SK-N-SH (cell line): ENCODE results near the gene NXPE3. TPM values are rescaled to one million over a fixed set of nuclear protein-coding genes. Genes with fewer than 3 reads are reported as not detected.

Experiments used
- CTCF ChIA-PET: fragments of 300-600, 350-600 bp; formaldehyde crosslinking; extraction: SDS; loops from one replicate; lab custom pipeline; 2021; lab: Yijun Ruan, JAX
- POLR2A ChIA-PET: fragments of 350-600 bp; sonication (Branson Sonifier 250); formaldehyde crosslinking; extraction: SDS; loops from one replicate; lab custom pipeline; 2020; ENCODE audit warnings: antibody characterized with exemption, inconsistent platforms; lab: Yijun Ruan, JAX
- DNase-seq: peaks from one replicate; pipeline ENCODE4 v3.0.0; 2012
- H2AFZ ChIP-seq: fragments of 200-600 bp; sonication (generic); 2 replicates; pipeline ENCODE4 v1.8.1; 2016; ENCODE audit warnings: antibody characterized with exemption, mild to moderate bottlenecking, low read depth
- H3F3A ChIP-seq: fragments of 200-600 bp; sonication (generic); replicated peaks from 2 replicates; pipeline ENCODE3; 2016; ENCODE audit warnings: antibody characterized with exemption, mild to moderate bottlenecking; ENCODE audit not compliant: insufficient read depth
- H3K27ac ChIP-seq, 2 experiments: fragments of 200-500 bp in 1 of 2; fragments of 200-600 bp in 1 of 2; sonication (Bioruptor generic) in 1 of 2; sonication (generic), shearing (Covaris generic) in 1 of 2; 2 replicates each; pipeline versions ENCODE4 v1.5.1 to v1.6.1; 2014 to 2016; ENCODE audit warnings: low read depth in 2 of 2, inconsistent platforms in 1 of 2, low read length in 1 of 2, mild to moderate bottlenecking in 1 of 2, mixed read lengths in 1 of 2
- H3K27me3 ChIP-seq: fragments of 200-600 bp; sonication (generic), shearing (Covaris generic); 2 replicates; pipeline ENCODE4 v1.6.1; 2016; ENCODE audit warnings: mixed run types; ENCODE audit not compliant: insufficient read depth
- H3K36me3 ChIP-seq, 2 experiments: fragments of 200-500 bp in 1 of 2; fragments of 200-600 bp in 1 of 2; sonication (Bioruptor generic) in 1 of 2; sonication (generic) in 1 of 2; replicated peaks in 1 of 2; 2 replicates each; pipeline versions ENCODE3 to v1.5.1; 2014 to 2016; ENCODE audit warnings: low read length in 1 of 2, mild to moderate bottlenecking in 1 of 2; ENCODE audit not compliant: insufficient read depth in 2 of 2, control insufficient read depth in 1 of 2
- H3K4me1 ChIP-seq, 2 experiments: fragments of 200-500 bp in 1 of 2; fragments of 200-600 bp in 1 of 2; sonication (Bioruptor generic) in 1 of 2; sonication (generic), shearing (Covaris generic) in 1 of 2; 2 replicates each; pipeline versions ENCODE4 v1.5.1 to v1.6.1; 2014 to 2016; ENCODE audit warnings: low read depth in 1 of 2, low read length in 1 of 2, mixed run types in 1 of 2; ENCODE audit not compliant: insufficient read depth in 2 of 2, control insufficient read depth in 1 of 2
- H3K4me2 ChIP-seq: fragments of 200-600 bp; sonication (generic), shearing (Covaris generic); 2 replicates; pipeline ENCODE4 v1.6.1; 2017; ENCODE audit warnings: mixed run types
- H3K4me3 ChIP-seq, 2 experiments: fragments of 200-500 bp in 1 of 2; fragments of 200-600 bp in 1 of 2; sonication (Bioruptor generic) in 1 of 2; sonication (generic), shearing (Covaris generic) in 1 of 2; 2 replicates each; pipeline versions ENCODE4 v1.5.1 to v1.8.1; 2014 to 2016; ENCODE audit warnings: low read depth in 2 of 2, inconsistent platforms in 1 of 2, low read length in 1 of 2, mild to moderate bottlenecking in 1 of 2, mixed read lengths in 1 of 2, moderate library complexity in 1 of 2
- H3K79me2 ChIP-seq: fragments of 200-600 bp; sonication (generic); 2 replicates; pipeline ENCODE4 v1.8.1; 2017; ENCODE audit warnings: mild to moderate bottlenecking; ENCODE audit not compliant: insufficient read depth
- H3K9ac ChIP-seq: fragments of 200-600 bp; sonication (generic); 2 replicates; pipeline ENCODE4 v1.6.1; 2017; ENCODE audit warnings: mixed run types
- H3K9me2 ChIP-seq: fragments of 200-600 bp; sonication (generic); 2 replicates; pipeline ENCODE4 v1.6.1; 2017; ENCODE audit warnings: mixed run types
- H3K9me3 ChIP-seq: fragments of 200-600 bp; sonication (generic); 2 replicates; pipeline ENCODE4 v1.6.1; 2017; ENCODE audit warnings: mixed run types, mild to moderate bottlenecking, moderate library complexity
- H4K20me1 ChIP-seq: fragments of 200-600 bp; sonication (generic); 2 replicates; pipeline ENCODE4 v1.6.1; 2017; ENCODE audit warnings: mild to moderate bottlenecking, mixed run types; ENCODE audit not compliant: insufficient read depth
- EZH2phosphoT487 ChIP-seq: fragments of 200-600 bp; sonication (generic); IDR thresholded peaks from 2 replicates; pipeline ENCODE4 v1.6.1; 2017; ENCODE audit warnings: low read depth, mixed run types, mild to moderate bottlenecking, antibody characterized with exemption, moderate library complexity, borderline replicate concordance
- FOXM1 ChIP-seq: IDR thresholded peaks from 2 replicates; pipeline ENCODE4 v1.4.0; 2012; ENCODE audit warnings: low read depth, mild to moderate bottlenecking
- JUND ChIP-seq: IDR thresholded peaks from 2 replicates; pipeline ENCODE4 v1.4.0; 2012
- MAX ChIP-seq: IDR thresholded peaks from 2 replicates; pipeline ENCODE4 v1.4.0; 2012; ENCODE audit warnings: low read depth
- POLR2AphosphoS5 ChIP-seq: IDR thresholded peaks from 2 replicates; pipeline ENCODE4 v1.6.1; 2012; ENCODE audit warnings: low read depth, low read length
- RFX5 ChIP-seq: IDR thresholded peaks from 2 replicates; pipeline ENCODE4 v1.6.1; 2012; ENCODE audit warnings: mild to moderate bottlenecking, improper control_type of control experiment, low read length
- SIN3A ChIP-seq: IDR thresholded peaks from 2 replicates; pipeline ENCODE4 v1.6.1; 2012; ENCODE audit warnings: low read depth, mild to moderate bottlenecking, low read length, moderate library complexity, borderline replicate concordance
- TEAD4 ChIP-seq: IDR thresholded peaks from 2 replicates; pipeline ENCODE4 v1.4.0; 2012; ENCODE audit warnings: mild to moderate bottlenecking, borderline replicate concordance; ENCODE audit not compliant: insufficient read depth
- WGBS: methylation state at CpG from one replicate; pipeline ENCODE4 v1.1.6; 2017; ENCODE audit warnings: low lambda C conversion rate; 5-methylcytosine and 5-hydroxymethylcytosine counted together
- polyA plus RNA-seq, 3 experiments: library from polyadenylated mRNA; depleted of rRNA; stranded (reverse); fragments of >200 nt; gene quantifications; 2 replicates each; pipeline ENCODE4 v1.2.3, GENCODE V29; 2012

NXPE3 gene
- polyA plus RNA-seq, 1 of the 3 experiments (the other 2 are of a cell fraction) = 21.3 TPM

GRCh38 chr3:101850246-101851051 lies 71.4 kb downstream of the NXPE3 start:
- H3K9ac ChIP-seq = peak overlapping the region; percentile 98
- H3K9me2 ChIP-seq = no peaks in the 10 kb centered on the region
- peak; percentile 23 for DNase-seq
- POLR2A ChIA-PET = interaction anchor here (1.1 to 1.6 kb wide), 3 partner anchors 8 to 16 kb away, joined by 4 to 7 read pairs (median 5); no protein-coding TSS in a partner anchor
- H3K36me3 ChIP-seq = peaks cover 39 to 47% of the 10 kb centered on the region in 2 experiments
- 6% methylated on average over 19 of the region's 19 CpGs for WGBS
- peaks cover 20% of the 10 kb centered on the region for H3F3A ChIP-seq
- H3K4me3 ChIP-seq = peak overlapping the region; percentile 77 to 87
- H3K27me3 ChIP-seq = no peaks in the 10 kb centered on the region
- 0 out of 2 replicates have a peak, but pooled peaks have one; percentile 4 for TF ChIP-seq TEAD4
- no peak for TF ChIP-seq EZH2phosphoT487
- TF ChIP-seq JUND = 0 out of 2 replicates have a peak, but pooled peaks have one; percentile 4
- TF ChIP-seq POLR2AphosphoS5 = peak; percentile 31; the same call in 1 of the 2 replicates
- TF ChIP-seq RFX5 = no peak
- TF ChIP-seq FOXM1 = no peak
- 0 out of 2 replicates have a peak, but pooled peaks have one; percentile 11 for TF ChIP-seq MAX
- peak; percentile 79; the same call in 1 of the 2 replicates for TF ChIP-seq SIN3A
- TF ChIP-seq, all 33 proteins: peak for 5
- Histone ChIP-seq H3K79me2 (peaks cover 58% of the 10 kb centered on the region), H2AFZ (no peak overlapping the region), H3K27ac (peak overlapping the region; percentile 82), H3K4me2 (peak overlapping the region; percentile 89), H3K4me1 (peaks cover 0 to 5% of the 10 kb centered on the region in 2 experiments; a peak in 3 of 4 replicates), H3K9me3 (no peaks in the 10 kb centered on the region), H4K20me1 (peaks cover 42% of the 10 kb centered on the region)
- CTCF ChIA-PET = interaction anchor here (0.9 to 2.3 kb wide), 5 partner anchors 14 to 375 kb away, joined by 3 to 18 read pairs (median 4); no protein-coding TSS in a partner anchor

- H3K79me2 ChIP-seq = peaks cover 66% of the 10 kb centered on the region
- CTCF ChIA-PET = interaction anchor here (0.8 kb wide), 2 partner anchors 37 to 374 kb away, joined by 3 to 5 read pairs; no protein-coding TSS in a partner anchor
- H3K4me1 ChIP-seq = peaks cover 0 to 5% of the 10 kb centered on the region in 2 experiments; a peak in 3 of 4 replicates
- H3K4me2 ChIP-seq = peak overlapping the region; percentile 89
- peak; percentile 3; the same call in 1 of the 2 replicates for TF ChIP-seq TEAD4
- no peak; the same call in 1 of the 2 replicates for TF ChIP-seq POLR2AphosphoS5
- peaks cover 24% of the 10 kb centered on the region for H3F3A ChIP-seq
- DNase-seq = no peak
- H4K20me1 ChIP-seq = peaks cover 42% of the 10 kb centered on the region
- peak overlapping the region; percentile 98 for H3K9ac ChIP-seq
- H3K27ac ChIP-seq = peak overlapping the region; percentile 82; a peak in 3 of 4 replicates
- 38% methylated on average over 5 of the region's 5 CpGs for WGBS
- no peak overlapping the region for H2AFZ ChIP-seq
- no peaks in the 10 kb centered on the region for H3K9me2 ChIP-seq
- POLR2A ChIA-PET = no interaction called here
- no peaks in the 10 kb centered on the region for H3K27me3 ChIP-seq
- peaks cover 43 to 52% of the 10 kb centered on the region in 2 experiments for H3K36me3 ChIP-seq
- H3K4me3 ChIP-seq = peak overlapping the region; percentile 77 to 87
- no peaks in the 10 kb centered on the region for H3K9me3 ChIP-seq
Observed at GRCh38 chr3:101851072-101851770, 72.2 kb downstream of the NXPE3 start.
